ENCODE data around the gene SPDYC. TPM values are rescaled to one million over a fixed set of nuclear protein-coding genes. Genes with fewer than 3 reads are reported as not detected.

Gene SPDYC
- total RNA-seq, 3 donors from 2014 or later = not detected

DNA sequence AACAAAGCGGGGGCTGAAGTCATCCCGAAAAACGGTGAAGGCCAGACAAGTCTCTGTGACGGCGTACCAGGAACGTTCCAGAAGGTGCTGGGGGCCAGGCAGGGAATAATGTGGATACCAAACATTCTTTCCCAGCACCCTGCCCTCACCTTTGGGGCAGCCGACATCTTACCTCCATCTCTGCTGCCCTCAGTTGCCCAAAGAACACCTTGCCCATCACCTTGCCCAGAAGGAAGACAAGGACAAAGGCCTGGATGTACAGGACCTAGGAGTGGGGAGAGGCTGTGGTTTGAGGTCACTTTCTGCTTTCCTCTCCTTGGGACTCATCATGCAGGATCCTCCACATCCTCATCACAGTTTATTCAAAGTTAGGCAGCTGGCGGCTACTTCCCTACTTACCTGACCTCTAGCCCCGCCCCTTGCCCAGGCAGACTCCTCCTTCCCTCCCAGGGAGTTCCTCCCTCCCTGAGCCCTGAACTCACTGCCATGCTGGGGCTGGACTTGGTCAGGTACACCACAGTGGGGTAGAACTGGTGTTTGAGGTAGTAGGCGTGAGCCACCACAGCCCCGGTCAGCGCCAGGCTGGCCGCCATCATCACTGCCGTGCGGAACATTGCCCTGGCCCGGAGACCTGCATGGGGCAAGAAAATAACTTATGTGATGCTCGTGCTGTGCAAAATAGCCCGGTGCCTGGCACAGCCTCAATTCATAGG lies 36.9 kb upstream of the SPDYC start:
- TF ChIP-seq, protein P1, sequence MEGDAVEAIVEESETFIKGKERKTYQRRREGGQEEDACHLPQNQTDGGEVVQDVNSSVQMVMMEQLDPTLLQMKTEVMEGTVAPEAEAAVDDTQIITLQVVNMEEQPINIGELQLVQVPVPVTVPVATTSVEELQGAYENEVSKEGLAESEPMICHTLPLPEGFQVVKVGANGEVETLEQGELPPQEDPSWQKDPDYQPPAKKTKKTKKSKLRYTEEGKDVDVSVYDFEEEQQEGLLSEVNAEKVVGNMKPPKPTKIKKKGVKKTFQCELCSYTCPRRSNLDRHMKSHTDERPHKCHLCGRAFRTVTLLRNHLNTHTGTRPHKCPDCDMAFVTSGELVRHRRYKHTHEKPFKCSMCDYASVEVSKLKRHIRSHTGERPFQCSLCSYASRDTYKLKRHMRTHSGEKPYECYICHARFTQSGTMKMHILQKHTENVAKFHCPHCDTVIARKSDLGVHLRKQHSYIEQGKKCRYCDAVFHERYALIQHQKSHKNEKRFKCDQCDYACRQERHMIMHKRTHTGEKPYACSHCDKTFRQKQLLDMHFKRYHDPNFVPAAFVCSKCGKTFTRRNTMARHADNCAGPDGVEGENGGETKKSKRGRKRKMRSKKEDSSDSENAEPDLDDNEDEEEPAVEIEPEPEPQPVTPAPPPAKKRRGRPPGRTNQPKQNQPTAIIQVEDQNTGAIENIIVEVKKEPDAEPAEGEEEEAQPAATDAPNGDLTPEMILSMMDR (IDR thresholded peaks at IDR 0.05) = no peak
- H3K4me1 ChIP-seq (ENCODE audit: low read depth) = peaks cover 22% of the 10 kb centered on the region
- DNase-seq (peak; percentile 89 to 94 (median 91)), ATAC-seq (peak; percentile 51)
- intact Hi-C loops (cut with DNase I, micrococcal nuclease) = no loop called here
- peak overlapping the region; percentile 92 for H3K4me3 ChIP-seq
- no peaks in the 10 kb centered on the region for H3K9me3 ChIP-seq
- peaks cover 22% of the 10 kb centered on the region for H3K36me3 ChIP-seq (ENCODE audit: low read depth)

DNA sequence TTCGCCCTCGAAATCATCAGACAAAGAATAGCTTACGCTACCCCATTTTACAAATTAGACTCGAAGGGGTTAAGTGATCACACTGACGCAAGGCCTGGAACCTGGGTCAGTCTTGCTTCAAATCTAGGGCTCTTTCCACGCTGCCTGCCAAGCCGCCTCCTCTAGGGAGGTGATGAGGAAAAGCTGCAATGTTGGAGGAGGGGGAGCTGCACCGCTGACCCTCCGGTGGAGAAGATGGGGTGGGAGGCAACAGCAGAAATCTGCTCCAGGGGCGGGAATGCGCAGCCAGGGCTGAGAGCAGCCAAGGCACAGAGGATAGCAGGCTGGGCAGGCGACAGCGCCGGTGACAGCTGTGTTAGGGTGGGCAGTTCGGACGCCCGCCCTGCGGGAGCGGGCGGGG lies 36.3 kb upstream of the SPDYC start:
- ATAC-seq (no peak), DNase-seq (peak in 2 of 3 donors; percentile 54 to 72)
- intact Hi-C loops (cut with DNase I, micrococcal nuclease) = no loop called here
- H3K36me3 ChIP-seq (ENCODE audit: low read depth) = peaks cover 22% of the 10 kb centered on the region
- TF ChIP-seq, protein P1 (IDR thresholded peaks at IDR 0.05) = no peak
- H3K4me3 ChIP-seq = peak overlapping the region; percentile 92
- H3K9me3 ChIP-seq = no peaks in the 10 kb centered on the region
- peaks cover 22% of the 10 kb centered on the region for H3K4me1 ChIP-seq (ENCODE audit: low read depth)

DNA sequence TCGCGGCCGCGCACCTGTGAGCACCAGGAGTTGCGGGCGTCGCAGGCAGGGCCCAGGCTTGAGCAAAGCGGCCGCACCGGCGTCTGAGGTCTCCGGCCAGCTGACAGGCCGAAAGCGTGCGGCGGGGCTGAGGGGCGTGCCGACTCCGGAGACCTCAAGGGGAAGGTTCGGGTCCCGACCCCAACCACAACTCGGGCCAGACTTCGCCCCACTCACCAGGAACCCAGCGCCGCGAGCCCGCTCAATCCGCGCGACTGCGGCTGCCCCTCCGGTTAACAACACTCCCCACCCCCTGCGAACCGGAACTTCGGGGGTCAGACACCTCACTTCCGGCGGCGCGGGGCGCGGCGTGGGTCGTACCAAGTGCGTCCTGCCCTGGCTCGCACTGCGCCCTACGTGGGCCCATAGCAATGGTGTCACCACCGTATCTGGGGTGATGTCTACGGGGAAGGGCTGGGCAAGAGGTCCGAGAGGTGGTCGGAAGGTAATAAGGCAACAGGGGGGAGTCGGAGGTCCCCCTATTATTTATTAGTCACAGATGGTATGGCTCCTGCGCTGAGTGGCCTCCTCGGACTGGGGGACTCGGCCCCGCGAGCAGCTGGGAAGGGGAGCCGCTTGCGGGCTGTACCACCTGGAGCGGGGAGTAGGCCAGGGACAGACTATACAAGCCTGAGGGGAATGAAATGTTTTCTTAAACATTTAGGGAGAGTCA lies 35.6 kb upstream of the SPDYC start, which contains the start of gene SYVN1:
Gene SYVN1 (minus strand): TSS at position 280 of the 712 bp plus-strand sequence. CDS start 918 bp downstream, outside the sequence.
- ATAC-seq (peak; percentile 83), DNase-seq (peak; percentile 95 to 96 (median 95))
- no peaks in the 10 kb centered on the region for H3K9me3 ChIP-seq
- peak within 1 kb of the TSS; percentile 92 for H3K4me3 ChIP-seq
- peaks cover 22% of the 10 kb centered on the region for H3K4me1 ChIP-seq (ENCODE audit: low read depth)
- H3K36me3 ChIP-seq (ENCODE audit: low read depth) = peaks cover 20% of the 10 kb centered on the region
- TF ChIP-seq, protein P1 (IDR thresholded peaks at IDR 0.05) = no peak
- intact Hi-C loops (cut with DNase I, micrococcal nuclease) = no loop called here

DNA sequence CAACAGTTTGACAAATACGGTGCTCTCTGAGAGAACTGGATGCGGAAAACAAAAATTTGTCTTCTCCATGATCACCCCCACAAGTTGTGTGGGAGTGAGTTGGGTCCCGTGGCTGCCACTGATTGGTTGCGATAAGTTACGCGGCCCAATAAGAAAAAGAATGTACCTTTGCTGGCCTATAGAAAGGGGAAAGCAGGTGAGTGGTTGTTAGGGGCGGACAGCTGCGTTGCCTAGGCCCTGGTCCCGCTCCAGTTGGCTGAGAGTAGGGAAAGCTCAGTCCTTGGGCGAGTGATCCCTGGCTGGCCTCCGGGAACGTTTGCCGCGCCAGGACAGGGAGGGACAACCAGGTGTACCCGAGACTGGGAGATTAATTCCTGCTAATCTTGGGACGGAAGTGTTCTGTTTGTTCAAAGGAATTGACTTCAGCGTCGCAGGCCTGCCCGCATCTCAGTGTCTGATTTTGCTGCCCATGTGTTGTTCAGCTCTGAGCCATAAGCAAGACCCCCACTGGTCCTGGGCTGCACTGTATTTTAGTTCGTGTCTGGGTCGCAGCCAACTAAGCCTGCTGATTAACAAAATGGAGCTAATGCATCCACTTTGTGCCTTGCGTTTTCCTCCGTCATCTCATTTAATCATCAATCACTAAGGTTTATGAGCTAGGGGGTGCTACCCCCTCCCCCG lies 34.9 kb upstream of the SPDYC start:
- DNase-seq (peak; percentile 93 to 96 (median 94)), ATAC-seq (peak; percentile 82)
- Histone ChIP-seq H3K36me3 (ENCODE audit: low read depth) (peaks cover 14% of the 10 kb centered on the region), H3K9me3 (no peaks in the 10 kb centered on the region), H3K4me1 (ENCODE audit: low read depth) (peaks cover 22% of the 10 kb centered on the region), H3K4me3 (peak overlapping the region; percentile 92)
- intact Hi-C loops (cut with DNase I, micrococcal nuclease) = no loop called here
- TF ChIP-seq, protein P1 (IDR thresholded peaks at IDR 0.05) = no peak

DNA sequence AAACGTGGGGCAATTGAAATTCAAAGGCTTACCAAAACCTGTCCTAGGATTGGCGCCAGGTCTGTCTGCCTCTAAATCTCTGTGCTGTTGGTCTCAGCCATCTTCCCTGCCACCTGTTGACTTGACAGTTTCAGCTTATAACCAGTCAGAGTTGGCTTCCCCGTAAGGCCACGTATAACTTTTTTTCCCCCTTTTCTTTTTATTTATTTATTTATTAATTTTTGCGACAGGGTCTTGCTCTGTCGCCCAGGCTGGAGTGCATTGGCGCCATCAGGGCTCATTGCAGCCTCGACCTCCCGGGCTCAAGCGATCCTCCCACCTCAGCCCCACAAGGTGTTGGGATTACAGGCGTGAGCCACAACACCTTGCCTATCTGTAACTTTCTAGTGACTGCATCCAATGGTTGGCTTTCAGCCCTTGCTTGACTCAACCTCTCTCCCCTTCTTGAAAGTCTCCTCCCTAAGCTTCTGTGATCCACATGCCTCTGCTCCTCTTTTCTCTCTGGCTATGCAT lies 34.3 kb upstream of the SPDYC start:
- peaks cover 13% of the 10 kb centered on the region for H3K36me3 ChIP-seq (ENCODE audit: low read depth)
- TF ChIP-seq, protein P1 (IDR thresholded peaks at IDR 0.05) = no peak
- no peaks in the 10 kb centered on the region for H3K9me3 ChIP-seq
- H3K4me1 ChIP-seq (ENCODE audit: low read depth) = peaks cover 22% of the 10 kb centered on the region
- intact Hi-C loops (cut with DNase I, micrococcal nuclease) = no loop called here
- no peak overlapping the region for H3K4me3 ChIP-seq
- DNase-seq (no peak), ATAC-seq (no peak)
